K562 (cell line): ENCODE results near the gene UTP14A. TPM values are rescaled to one million over a fixed set of nuclear protein-coding genes. Genes with fewer than 3 reads are reported as not detected.

Experiments used
- ATAC-seq: fragments of 200-7000 bp; cut with Tn5 transposase; 3 replicates; pipeline ENCODE4 v1.9.1; 2020; ENCODE audit warnings: moderate library complexity
- BruUV-seq: library from RNA; stranded (reverse); fragments of 400-500 nt; replicated peaks from 2 replicates; lab custom pipeline; 2021; lab: Mats Ljungman, UMichigan
- CTCF ChIA-PET: fragments of 300-600 bp; formaldehyde crosslinking; extraction: SDS; loops from one replicate; lab custom pipeline; 2021; ENCODE audit warnings: low intra/inter-chr PET ratio; lab: Yijun Ruan, JAX
- POLR2A ChIA-PET: fragments of 300-600, 350-650 bp; sonication (Branson Sonifier 250); formaldehyde crosslinking; extraction: SDS; loops from one replicate; lab custom pipeline; 2021; ENCODE audit warnings: antibody characterized with exemption, inconsistent platforms; lab: Yijun Ruan, JAX
- DNase-seq, 4 experiments: peaks; one replicate each; pipeline versions ENCODE4 v3.0.0 to v3.0.0-alpha.2; 2011 to 2018; ENCODE audit warnings: low spot score in 3 of 4, mixed read lengths in 3 of 4; ENCODE audit errors: extremely low read depth in 1 of 4
- FAIRE-seq: peaks from 2 replicates; lab custom pipeline; 2011; peaks lifted over from hg19 to GRCh38; lab: Jason Lieb, UNC
- H2AFZ ChIP-seq: 2 replicates; pipeline ENCODE4 v1.6.0; 2011; ENCODE audit warnings: low read depth, low read length, control low read depth, inconsistent platforms
- H3K27ac ChIP-seq: fragments of 200-600 bp; 3 replicates; pipeline ENCODE4 v1.8.0; 2011; ENCODE audit warnings: low read depth, mild to moderate bottlenecking, control low read depth, inconsistent platforms, low read length, moderate library complexity, mixed read lengths; ENCODE audit errors: extremely low read depth
- H3K27me3 ChIP-seq, 2 experiments: fragments of 300-600 bp in 1 of 2; 2 replicates in 1 of 2; 3 replicates in 1 of 2; pipeline versions ENCODE4 v1.6.0 to v1.8.0; 2011; ENCODE audit warnings: inconsistent platforms in 2 of 2, low read length in 2 of 2, mild to moderate bottlenecking in 1 of 2, mixed read lengths in 1 of 2, moderate library complexity in 1 of 2; ENCODE audit not compliant: control insufficient read depth in 2 of 2, insufficient read depth in 2 of 2
- H3K36me3 ChIP-seq: fragments of 300-600 bp; 3 replicates; pipeline ENCODE4 v1.8.0; 2011; ENCODE audit warnings: mild to moderate bottlenecking, low read length, inconsistent platforms; ENCODE audit not compliant: control insufficient read depth, insufficient read depth
- H3K4me1 ChIP-seq, 2 experiments: fragments of 200-600 bp in 1 of 2; replicated peaks in 1 of 2; 2 replicates in 1 of 2; 3 replicates in 1 of 2; pipeline versions ENCODE4 v1.5.1 to v1.8.0; 2011; ENCODE audit warnings: inconsistent platforms in 2 of 2, low read length in 2 of 2, mild to moderate bottlenecking in 1 of 2, mixed read lengths in 1 of 2, moderate library complexity in 1 of 2; ENCODE audit not compliant: control insufficient read depth in 2 of 2, insufficient read depth in 2 of 2
- H3K4me2 ChIP-seq: 2 replicates; pipeline ENCODE4 v1.6.1; 2011; ENCODE audit warnings: low read length, control low read depth, inconsistent platforms, mixed read lengths; ENCODE audit not compliant: insufficient read depth
- H3K4me3 ChIP-seq: fragments of 200-600 bp; sonication (generic), shearing (Covaris generic); 2 replicates; pipeline ENCODE4 v1.5.1; 2016; ENCODE audit warnings: control low read depth, inconsistent platforms
- H3K79me2 ChIP-seq: fragments of 200-600 bp; 3 replicates; pipeline ENCODE4 v1.8.0; 2011; ENCODE audit warnings: low read length, inconsistent platforms; ENCODE audit not compliant: control insufficient read depth, insufficient read depth
- H3K9ac ChIP-seq, 2 experiments: 2 replicates each; pipeline versions ENCODE4 v1.6.0 to v1.6.1; 2011; ENCODE audit warnings: low read depth in 2 of 2, low read length in 2 of 2, control low read depth in 1 of 2, inconsistent platforms in 1 of 2, mild to moderate bottlenecking in 1 of 2, mixed read lengths in 1 of 2; ENCODE audit not compliant: insufficient read depth in 1 of 2
- H3K9me1 ChIP-seq: one replicate; pipeline ENCODE4 v1.6.0; 2011; ENCODE audit warnings: inconsistent platforms, mild to moderate bottlenecking, low read length, moderate library complexity; ENCODE audit not compliant: control insufficient read depth, insufficient read depth
- H3K9me3 ChIP-seq: replicated peaks from 2 replicates; pipeline ENCODE4 v1.5.1; 2011; ENCODE audit warnings: low read depth, low read length, inconsistent platforms; ENCODE audit not compliant: control insufficient read depth, insufficient read depth
- H4K20me1 ChIP-seq: replicated peaks from 2 replicates; pipeline ENCODE4 v1.6.1; 2011; ENCODE audit warnings: low read length, inconsistent platforms, mixed read lengths; ENCODE audit not compliant: control insufficient read depth, insufficient read depth
- CREB3L1 ChIP-seq: fragments of 450-650 bp; IDR thresholded peaks from 2 replicates; pipeline ENCODE4 v1.6.1; 2014; ENCODE audit warnings: low read depth, mild to moderate bottlenecking, moderate library complexity, borderline replicate concordance
- GATAD2A ChIP-seq: fragments of 450-650 bp; IDR thresholded peaks from 2 replicates; pipeline ENCODE4 v1.6.1; 2017
- NCOA1 ChIP-seq: fragments of 450-650 bp; IDR thresholded peaks from 2 replicates; pipeline ENCODE4 v1.6.1; 2016; ENCODE audit warnings: low read depth
- NFE2 ChIP-seq: IDR thresholded peaks from 2 replicates; pipeline ENCODE4 v1.6.1; 2014; ENCODE audit warnings: antibody characterized with exemption, low read depth
- PCBP1 ChIP-seq: fragments of 200-400 bp; formaldehyde crosslinking; IDR thresholded peaks from 2 replicates; pipeline ENCODE4 v1.6.1; 2018; ENCODE audit warnings: mild to moderate bottlenecking, low read depth, low read length; ENCODE audit not compliant: poor library complexity, severe bottlenecking
- STAT6 ChIP-seq: sonication (generic); formaldehyde crosslinking; IDR thresholded peaks from 2 replicates; pipeline ENCODE4 v1.8.1; 2023; ENCODE audit warnings: mild to moderate bottlenecking, missing genetic modification reagents
- TAF9B ChIP-seq: fragments of 450-650 bp; IDR thresholded peaks from 2 replicates; pipeline ENCODE4 v1.6.1; 2018; ENCODE audit warnings: mild to moderate bottlenecking; ENCODE audit not compliant: partially characterized antibody
- ZNF384 ChIP-seq: IDR thresholded peaks from 2 replicates; pipeline ENCODE4 v1.6.1; 2012; ENCODE audit warnings: low read depth, low read length, improper control_type of control experiment
- ZNF655 ChIP-seq: fragments of 250-450 bp; sonication (Bioruptor Pico); IDR thresholded peaks from 2 replicates; pipeline ENCODE4 v1.5.0; 2021
- WGBS: fragments of 100-300 bp; shearing (Covaris generic); methylation state at CpG from one replicate; pipeline ENCODE4 v1.1.6; 2016; ENCODE audit warnings: low coverage, mixed read lengths; ENCODE audit not compliant: insufficient coverage; ENCODE audit errors: missing lambda C conversion rate; 5-methylcytosine and 5-hydroxymethylcytosine counted together
- in situ Hi-C: fragments of 300-500 bp; cut with MboI; formaldehyde crosslinking; loops from 4 replicates; pipeline ENCODE4 v1.15.0; 2018; ENCODE audit warnings: inconsistent platforms, mixed read lengths
- intact Hi-C: fragments of 100-400 bp; cut with micrococcal nuclease; formaldehyde crosslinking; loops from 2 replicates; pipeline ENCODE4 v1.14.2; 2022
- polyA plus RNA-seq, 8 experiments: library from polyadenylated mRNA; depleted of rRNA in 4 of 8; stranded (reverse) in 5 of 8; unstranded in 3 of 8; fragments of >200 nt; fragmentation: Nextera tagmentation in 2 of 8; fragmentation: Illumina TruSeq in 1 of 8; extraction: Ambion mirVana in 2 of 8; extraction: Trizol in 1 of 8; gene quantifications; 2 replicates each; pipeline versions ENCODE4 v1.2.1 to v1.2.3, GENCODE V29; 2011 to 2014; ENCODE audit warnings: inconsistent platforms in 1 of 8, missing spikeins in 1 of 8
- total RNA-seq, 7 experiments: library from RNA; depleted of rRNA in 6 of 7; stranded (reverse); fragments of >200 nt in 6 of 7; fragmentation: Illumina TruSeq in 2 of 7; extraction: Trizol in 2 of 7; gene quantifications; 2 replicates each; pipeline versions ENCODE4 v1.2.1 to v1.2.3, GENCODE V29; 2011 to 2021; ENCODE audit warnings: low replicate concordance in 1 of 7
- TF ChIP-seq, protein P1 (sequence below): fragments of 250-450 bp; sonication (Bioruptor Pico); IDR thresholded peaks from 2 replicates; pipeline ENCODE4 v1.4.0; 2020; ENCODE audit warnings: mild to moderate bottlenecking, moderate library complexity

UTP14A gene
- total and polyA plus RNA-seq, 9 of the 15 experiments (the other 6 are each of a cell fraction or from before 2014, with no cell fraction given): 30.5 to 91.0 (median 64.1) TPM

DNA sequence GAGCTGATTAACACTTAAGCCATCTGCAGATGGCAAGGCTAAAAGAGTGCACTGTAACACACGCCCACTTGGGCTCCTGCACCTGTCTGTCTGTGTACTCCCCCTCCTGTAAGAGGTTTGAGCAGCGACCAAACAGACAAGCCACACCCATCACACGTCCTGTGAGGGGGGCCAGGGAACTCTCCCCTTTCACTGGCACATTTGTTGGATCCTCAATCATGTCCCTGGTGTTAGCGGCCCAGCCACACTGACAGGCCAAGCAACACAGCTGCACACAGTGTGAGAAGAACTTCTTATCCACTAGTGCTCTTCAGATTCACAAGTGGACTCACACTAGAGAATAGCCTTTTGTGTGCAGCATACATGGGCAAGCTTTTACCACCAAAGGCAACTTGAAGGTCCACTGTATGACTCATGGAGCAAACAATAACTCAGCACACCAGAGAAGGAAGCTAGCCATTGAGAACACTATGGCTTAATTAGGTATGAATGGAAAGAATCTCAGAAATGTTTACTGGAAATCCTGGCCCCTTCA is 29.1 kb upstream of the UTP14A start:
- Histone ChIP-seq H2AFZ (no peak overlapping the region), H3K9me3 (no peaks in the 10 kb centered on the region), H3K27ac (no peak overlapping the region), H3K36me3 (no peaks in the 10 kb centered on the region), H3K27me3 (peaks cover 2 to 7% of the 10 kb centered on the region in 2 experiments; a peak in 2 of 5 replicates), H4K20me1 (no peaks in the 10 kb centered on the region), H3K9ac (no peak overlapping the region), H3K4me1 (no peaks in the 10 kb centered on the region), H3K9me1 (no peaks in the 10 kb centered on the region), H3K79me2 (no peaks in the 10 kb centered on the region), H3K4me3 (no peak overlapping the region), H3K4me2 (no peak overlapping the region)
- WGBS: 7% methylated on average over 4 of the region's 4 CpGs
- in situ Hi-C loops (no loop called here), intact Hi-C loops (no loop called here)
- CTCF ChIA-PET: no interaction called here
- no peak for DNase-seq
- no peak for FAIRE-seq
- ATAC-seq: no peak
- no TSS peak for BruUV-seq
- POLR2A ChIA-PET: interaction anchor here (0.7 kb wide), 1 partner anchor 245 kb away, joined by 4 read pairs; no protein-coding TSS in a partner anchor
- no peak for TF ChIP-seq GATAD2A
- no peak for TF ChIP-seq ZNF384
- TF ChIP-seq NCOA1: no peak
- TF ChIP-seq NFE2: no peak
- TF ChIP-seq, protein P1, sequence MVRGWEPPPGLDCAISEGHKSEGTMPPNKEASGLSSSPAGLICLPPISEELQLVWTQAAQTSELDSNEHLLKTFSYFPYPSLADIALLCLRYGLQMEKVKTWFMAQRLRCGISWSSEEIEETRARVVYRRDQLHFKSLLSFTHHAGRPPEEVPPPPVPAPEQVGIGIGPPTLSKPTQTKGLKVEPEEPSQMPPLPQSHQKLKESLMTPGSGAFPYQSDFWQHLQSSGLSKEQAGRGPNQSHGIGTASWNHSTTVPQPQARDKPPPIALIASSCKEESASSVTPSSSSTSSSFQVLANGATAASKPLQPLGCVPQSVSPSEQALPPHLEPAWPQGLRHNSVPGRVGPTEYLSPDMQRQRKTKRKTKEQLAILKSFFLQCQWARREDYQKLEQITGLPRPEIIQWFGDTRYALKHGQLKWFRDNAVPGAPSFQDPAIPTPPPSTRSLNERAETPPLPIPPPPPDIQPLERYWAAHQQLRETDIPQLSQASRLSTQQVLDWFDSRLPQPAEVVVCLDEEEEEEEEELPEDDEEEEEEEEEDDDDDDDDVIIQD: no peak
- no peak for TF ChIP-seq ZNF655 (CRISPR knock-in tag)
- TF ChIP-seq CREB3L1: no peak
- TF ChIP-seq PCBP1: no peak
- TF ChIP-seq STAT6 (CRISPR knock-in tag): no peak
- TF ChIP-seq TAF9B: no peak
